ENCODE data around the gene ZC3H12D. TPM values are rescaled to one million over a fixed set of nuclear protein-coding genes. Genes with fewer than 3 reads are reported as not detected.

Gene ZC3H12D
- total and polyA plus RNA-seq, 4 donors: 1.1 to 4.7 (median 2.4) TPM

DNA sequence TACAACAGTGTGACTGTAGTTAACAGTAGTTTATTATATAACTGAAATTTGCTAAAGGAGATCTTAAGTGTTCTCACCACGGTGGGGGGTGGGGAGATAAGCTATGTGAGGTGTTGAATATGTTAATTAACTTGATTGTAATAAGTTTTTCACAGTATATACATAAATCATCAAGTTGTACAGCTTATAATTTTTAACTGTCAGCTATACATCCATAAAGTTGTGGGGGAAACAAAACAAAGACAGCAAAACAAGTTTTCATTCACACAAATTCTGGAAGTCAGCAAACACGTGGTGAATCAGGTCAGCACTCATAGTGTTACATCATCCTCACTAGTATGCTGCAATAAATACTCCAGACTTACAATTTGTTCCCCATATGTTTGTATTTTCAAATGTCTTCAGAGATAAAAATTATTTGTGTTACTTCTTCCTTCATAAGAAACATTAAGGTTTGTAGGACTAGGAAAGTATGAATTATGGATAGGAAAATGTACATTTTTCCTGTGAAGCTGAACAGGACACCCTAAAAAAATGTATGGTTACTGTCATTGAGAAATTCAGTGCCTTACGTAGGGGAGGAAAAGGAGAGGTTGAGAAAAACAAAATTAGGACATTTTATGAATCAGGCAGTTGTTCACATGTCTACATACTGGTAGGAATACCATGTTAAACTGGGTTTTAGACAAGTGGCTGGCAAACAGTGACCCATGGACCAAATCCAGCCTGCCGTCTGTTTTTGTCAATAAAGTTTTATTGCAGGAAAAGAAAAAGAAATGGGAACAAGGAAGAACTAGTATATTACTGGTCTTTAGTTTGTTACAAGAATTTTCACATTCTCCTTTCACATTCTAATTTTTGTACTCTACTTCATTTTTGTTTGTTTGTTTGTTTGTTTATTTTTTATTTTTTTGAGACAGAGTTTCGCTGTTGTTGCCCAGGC, 78.7 kb downstream of the ZC3H12D start:
- ATAC-seq (ENCODE audit: insufficient read depth, low FRiP score): no peak

DNA sequence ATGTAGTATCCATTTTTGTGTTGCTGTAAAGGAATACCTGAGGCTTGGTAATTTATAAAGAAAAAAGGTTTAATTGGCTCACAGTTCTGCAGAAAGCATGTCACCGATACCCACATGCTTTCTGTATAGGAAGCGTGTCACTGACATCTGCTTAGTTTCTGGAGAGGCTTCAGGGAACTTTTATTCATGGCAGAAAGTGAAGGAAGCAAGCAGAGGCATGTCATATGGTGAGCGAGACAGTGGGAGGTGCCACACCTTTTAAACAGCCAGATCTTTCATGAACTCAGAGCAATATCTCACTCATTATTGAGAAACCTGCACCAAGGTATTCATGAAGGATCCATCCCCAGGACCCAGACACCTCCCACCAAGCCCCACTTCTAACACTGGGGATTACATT, 81.3 kb downstream of the ZC3H12D start:
- no peak overlapping the region for H3K27ac ChIP-seq (ENCODE audit: low read depth in 1 of 2, low read length in 1 of 2)
- H3K9ac ChIP-seq (ENCODE audit: insufficient read depth in 1 of 2, low read length in 2 of 2): no peak overlapping the region
- peaks cover 6 to 24% (median 14%) of the 10 kb centered on the region in 4 donors for H3K36me3 ChIP-seq (ENCODE audit: control insufficient read depth in 4 of 4, insufficient read depth in 4 of 4, low read length in 4 of 4)
- TF ChIP-seq, protein P1, sequence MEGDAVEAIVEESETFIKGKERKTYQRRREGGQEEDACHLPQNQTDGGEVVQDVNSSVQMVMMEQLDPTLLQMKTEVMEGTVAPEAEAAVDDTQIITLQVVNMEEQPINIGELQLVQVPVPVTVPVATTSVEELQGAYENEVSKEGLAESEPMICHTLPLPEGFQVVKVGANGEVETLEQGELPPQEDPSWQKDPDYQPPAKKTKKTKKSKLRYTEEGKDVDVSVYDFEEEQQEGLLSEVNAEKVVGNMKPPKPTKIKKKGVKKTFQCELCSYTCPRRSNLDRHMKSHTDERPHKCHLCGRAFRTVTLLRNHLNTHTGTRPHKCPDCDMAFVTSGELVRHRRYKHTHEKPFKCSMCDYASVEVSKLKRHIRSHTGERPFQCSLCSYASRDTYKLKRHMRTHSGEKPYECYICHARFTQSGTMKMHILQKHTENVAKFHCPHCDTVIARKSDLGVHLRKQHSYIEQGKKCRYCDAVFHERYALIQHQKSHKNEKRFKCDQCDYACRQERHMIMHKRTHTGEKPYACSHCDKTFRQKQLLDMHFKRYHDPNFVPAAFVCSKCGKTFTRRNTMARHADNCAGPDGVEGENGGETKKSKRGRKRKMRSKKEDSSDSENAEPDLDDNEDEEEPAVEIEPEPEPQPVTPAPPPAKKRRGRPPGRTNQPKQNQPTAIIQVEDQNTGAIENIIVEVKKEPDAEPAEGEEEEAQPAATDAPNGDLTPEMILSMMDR (IDR thresholded peaks at IDR 0.05; ENCODE audit: control extremely low read depth, extremely low read depth): no peak
- H3K9me3 ChIP-seq (ENCODE audit: control insufficient read depth in 4 of 4, insufficient read depth in 3 of 4, low read length in 3 of 4): peaks cover 0 to 2% (median 0%) of the 10 kb centered on the region in 4 donors
- DNase-seq (no peak), ATAC-seq (ENCODE audit: insufficient read depth, low FRiP score) (no peak)
- no peaks in the 10 kb centered on the region for H3K4me1 ChIP-seq (ENCODE audit: control insufficient read depth in 5 of 5, insufficient read depth in 5 of 5, low read length in 5 of 5)
- H3K4me3 ChIP-seq: no peak overlapping the region
- H3K27me3 ChIP-seq (ENCODE audit: control insufficient read depth in 3 of 3, insufficient read depth in 3 of 3, low read length in 2 of 3): no peaks in the 10 kb centered on the region
- WGBS, 2 donors: 96 to 100% methylated on average over 3 of the region's 3 CpGs

More for the DNA sequence above, 78.7 kb downstream of the ZC3H12D start:
- H3K4me1 ChIP-seq (ENCODE audit: control insufficient read depth in 5 of 5, insufficient read depth in 5 of 5, low read length in 5 of 5): no peaks in the 10 kb centered on the region
- peaks cover 6 to 32% (median 19%) of the 10 kb centered on the region in 4 donors for H3K36me3 ChIP-seq (ENCODE audit: control insufficient read depth in 4 of 4, insufficient read depth in 4 of 4, low read length in 4 of 4)
- TF ChIP-seq, protein P1 (IDR thresholded peaks at IDR 0.05; ENCODE audit: control extremely low read depth, extremely low read depth): no peak
- H3K9ac ChIP-seq (ENCODE audit: insufficient read depth in 1 of 2, low read length in 2 of 2): no peak overlapping the region
- no peaks in the 10 kb centered on the region for H3K9me3 ChIP-seq (ENCODE audit: control insufficient read depth in 4 of 4, insufficient read depth in 3 of 4, low read length in 3 of 4)
- no peak overlapping the region for H3K27ac ChIP-seq (ENCODE audit: low read depth in 1 of 2, low read length in 1 of 2)
- no peak overlapping the region for H3K4me3 ChIP-seq
- H3K27me3 ChIP-seq (ENCODE audit: control insufficient read depth in 3 of 3, insufficient read depth in 3 of 3, low read length in 2 of 3): no peaks in the 10 kb centered on the region
- peak in 1 of 3 donors; percentile 32 for DNase-seq
- WGBS, 2 donors: 58 to 67% methylated on average over 5 of the region's 5 CpGs

DNA sequence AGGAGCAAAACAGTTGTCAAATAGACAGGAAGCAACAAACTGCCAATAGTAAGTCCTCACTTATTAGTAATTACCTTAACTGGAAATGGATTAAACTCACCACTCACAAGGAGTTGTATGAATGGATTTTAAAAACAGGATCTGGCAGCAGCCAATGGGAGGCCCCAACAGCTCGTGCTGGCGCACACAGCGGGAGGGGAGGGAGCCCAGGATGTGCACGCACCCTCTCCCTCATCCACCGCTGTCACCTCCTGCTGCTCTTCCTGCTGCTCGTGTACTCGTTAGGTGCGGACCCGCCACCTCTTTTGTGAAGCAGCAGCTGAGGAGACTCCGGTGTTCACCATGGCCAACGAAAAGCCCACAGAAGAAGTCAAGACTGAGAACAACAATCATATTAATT, 84.8 kb downstream of the ZC3H12D start, which contains the start of gene SUMO4:
SUMO4 (plus strand) TSS at position 213 of the 400 bp plus-strand sequence; CDS start at position 343, 130 bp downstream.
- ATAC-seq (ENCODE audit: insufficient read depth, low FRiP score) (no peak), DNase-seq (no peak)
- WGBS, 2 donors: 95 to 96% methylated on average over 11 of the region's 11 CpGs
- Histone ChIP-seq H3K27me3 (ENCODE audit: control insufficient read depth in 3 of 3, insufficient read depth in 3 of 3, low read length in 2 of 3) (no peaks in the 10 kb centered on the region), H3K36me3 (ENCODE audit: control insufficient read depth in 4 of 4, insufficient read depth in 4 of 4, low read length in 4 of 4) (peaks cover 3 to 16% (median 11%) of the 10 kb centered on the region in 4 donors), H3K4me1 (ENCODE audit: control insufficient read depth in 5 of 5, insufficient read depth in 5 of 5, low read length in 5 of 5) (no peaks in the 10 kb centered on the region), H3K9me3 (ENCODE audit: control insufficient read depth in 4 of 4, insufficient read depth in 3 of 4, low read length in 3 of 4) (peaks cover 0 to 2% (median 0%) of the 10 kb centered on the region in 4 donors), H3K9ac (ENCODE audit: insufficient read depth in 1 of 2, low read length in 2 of 2) (no peak within 1 kb of the TSS), H3K27ac (ENCODE audit: low read depth in 1 of 2, low read length in 1 of 2) (no peak within 1 kb of the TSS), H3K4me3 (no peak within 1 kb of the TSS)
- TF ChIP-seq, protein P1 (IDR thresholded peaks at IDR 0.05; ENCODE audit: control extremely low read depth, extremely low read depth): no peak
